IMR-90 (cell line): ENCODE measurements around the gene MORF4L1. TPM values are rescaled to one million over a fixed set of nuclear protein-coding genes. Genes with fewer than 3 reads are reported as not detected.

Experiments
- ATAC-seq: fragments of 200-7000 bp; cut with Tn5 transposase; 2 replicates; pipeline ENCODE4 v1.9.1; 2020; ENCODE audit warnings: low read depth, mild to moderate bottlenecking, moderate library complexity
- BruUV-seq: library from RNA; stranded (reverse); fragments of 400-500 nt; replicated peaks from 2 replicates; lab custom pipeline; 2021; lab: Mats Ljungman, UMichigan
- CTCF ChIA-PET: fragments of 300-600 bp; formaldehyde crosslinking; extraction: SDS; loops from one replicate; lab custom pipeline; 2021; ENCODE audit warnings: antibody characterized with exemption; lab: Yijun Ruan, JAX
- POLR2A ChIA-PET: fragments of 300-600 bp; sonication (Branson Sonifier 250); formaldehyde crosslinking; loops from one replicate; lab custom pipeline; 2022; ENCODE audit warnings: antibody characterized with exemption; ENCODE audit not compliant: unreplicated experiment; lab: Charles Lee
- DNase-seq: peaks from one replicate; pipeline ENCODE4 v3.0.0; 2013
- H2AFZ ChIP-seq: replicated peaks from 2 replicates; pipeline ENCODE3; 2013; ENCODE audit warnings: low read length, mild to moderate bottlenecking; ENCODE audit not compliant: poor library complexity
- H2AK5ac ChIP-seq: 2 replicates; pipeline ENCODE4 v1.6.1; 2013; ENCODE audit warnings: low read depth, low read length, inconsistent platforms
- H2AK9ac ChIP-seq: replicated peaks from 2 replicates; pipeline ENCODE3; 2013; ENCODE audit warnings: mild to moderate bottlenecking, low read depth, low read length, moderate library complexity; ENCODE audit not compliant: poor library complexity
- H2BK120ac ChIP-seq: 2 replicates; pipeline ENCODE4 v1.6.1; 2013; ENCODE audit warnings: low read depth, low read length, inconsistent platforms
- H2BK15ac ChIP-seq: 3 replicates; pipeline ENCODE4 v1.6.1; 2013; ENCODE audit warnings: low read depth, low read length, inconsistent platforms
- H2BK20ac ChIP-seq: 2 replicates; pipeline ENCODE4 v1.6.1; 2013; ENCODE audit warnings: low read depth, mild to moderate bottlenecking, inconsistent platforms, low read length, moderate library complexity
- H2BK5ac ChIP-seq: 2 replicates; pipeline ENCODE4 v1.6.1; 2013; ENCODE audit warnings: mild to moderate bottlenecking, low read depth, low read length, inconsistent platforms; ENCODE audit not compliant: poor library complexity, severe bottlenecking
- H3K14ac ChIP-seq: replicated peaks from 2 replicates; pipeline ENCODE4 v1.6.1; 2013; ENCODE audit warnings: low read depth, low read length, inconsistent platforms
- H3K18ac ChIP-seq: 2 replicates; pipeline ENCODE4 v1.6.1; 2013; ENCODE audit warnings: low read depth, low read length, control low read depth
- H3K23ac ChIP-seq: 2 replicates; pipeline ENCODE4 v1.6.1; 2013; ENCODE audit warnings: low read depth, low read length, inconsistent platforms
- H3K27ac ChIP-seq: 2 replicates; pipeline ENCODE4 v1.5.1; 2013; ENCODE audit warnings: mild to moderate bottlenecking, control low read depth, low read length; ENCODE audit not compliant: insufficient read depth
- H3K27me3 ChIP-seq: 2 replicates; pipeline ENCODE4 v1.6.1; 2013; ENCODE audit warnings: low read length; ENCODE audit not compliant: control insufficient read depth, insufficient read depth
- H3K36me3 ChIP-seq: 2 replicates; pipeline ENCODE4 v1.6.1; 2013; ENCODE audit warnings: low read length, mixed read lengths; ENCODE audit not compliant: control insufficient read depth, insufficient read depth
- H3K4ac ChIP-seq: 2 replicates; pipeline ENCODE4 v1.6.1; 2013; ENCODE audit warnings: low read depth, low read length, inconsistent platforms
- H3K4me1 ChIP-seq: 2 replicates; pipeline ENCODE4 v1.6.1; 2013; ENCODE audit warnings: low read length, mixed read lengths; ENCODE audit not compliant: control insufficient read depth, insufficient read depth
- H3K4me2 ChIP-seq: 2 replicates; pipeline ENCODE4 v1.6.1; 2013; ENCODE audit warnings: low read depth, mild to moderate bottlenecking, control low read depth, low read length, moderate library complexity
- H3K4me3 ChIP-seq: 2 replicates; pipeline ENCODE4 v1.5.1; 2013; ENCODE audit warnings: low read depth, mild to moderate bottlenecking, control low read depth, low read length, moderate library complexity; ENCODE audit not compliant: insufficient read depth
- H3K56ac ChIP-seq: 2 replicates; pipeline ENCODE4 v1.6.1; 2013; ENCODE audit warnings: low read length, inconsistent platforms; ENCODE audit not compliant: insufficient read depth; ENCODE audit errors: extremely low read depth
- H3K79me1 ChIP-seq, 2 experiments: 2 replicates each; pipeline ENCODE4 v1.6.1; 2013; ENCODE audit warnings: low read length in 2 of 2, inconsistent platforms in 1 of 2, low read depth in 1 of 2
- H3K9ac ChIP-seq: 2 replicates; pipeline ENCODE4 v1.6.1; 2013; ENCODE audit warnings: low read depth, low read length, control low read depth
- H3K9me1 ChIP-seq: 2 replicates; pipeline ENCODE4 v1.6.1; 2013; ENCODE audit warnings: low read length, inconsistent platforms; ENCODE audit not compliant: insufficient read depth
- H3K9me3 ChIP-seq: 2 replicates; pipeline ENCODE4 v1.6.1; 2013; ENCODE audit warnings: low read length; ENCODE audit not compliant: control insufficient read depth, insufficient read depth
- H4K20me1 ChIP-seq: 2 replicates; pipeline ENCODE4 v1.6.1; 2013; ENCODE audit warnings: low read length, inconsistent platforms; ENCODE audit not compliant: insufficient read depth
- H4K5ac ChIP-seq: 2 replicates; pipeline ENCODE4 v1.6.1; 2013; ENCODE audit warnings: mild to moderate bottlenecking, low read depth, low read length, control low read depth
- H4K8ac ChIP-seq, 2 experiments: 2 replicates each; pipeline ENCODE4 v1.6.1; 2013; ENCODE audit warnings: low read depth in 2 of 2, low read length in 2 of 2, control low read depth in 1 of 2, inconsistent platforms in 1 of 2
- H4K91ac ChIP-seq: 2 replicates; pipeline ENCODE4 v1.6.1; 2013; ENCODE audit warnings: low read depth, low read length, inconsistent platforms; ENCODE audit not compliant: insufficient read depth
- BHLHE40 ChIP-seq: fragments of 150-350 bp; IDR thresholded peaks from 2 replicates; pipeline ENCODE4 v1.6.1; 2016; ENCODE audit warnings: mild to moderate bottlenecking, low read depth, low read length
- CHD1 ChIP-seq: IDR thresholded peaks from 2 replicates; pipeline ENCODE4 v1.6.1; 2012; ENCODE audit warnings: low read depth, low read length, improper control_type of control experiment
- FOS ChIP-seq: fragments of 150-350 bp; IDR thresholded peaks from 2 replicates; pipeline ENCODE4 v1.6.1; 2016; ENCODE audit warnings: low read depth, low read length
- MAFK ChIP-seq: IDR thresholded peaks from 2 replicates; pipeline ENCODE4 v1.6.1; 2012; ENCODE audit warnings: low read depth, low read length, improper control_type of control experiment
- MXI1 ChIP-seq: IDR thresholded peaks from 2 replicates; pipeline ENCODE4 v1.6.1; 2012; ENCODE audit warnings: low read depth, mild to moderate bottlenecking, low read length, moderate library complexity, borderline replicate concordance
- RAD21 ChIP-seq: IDR thresholded peaks from 2 replicates; pipeline ENCODE4 v1.6.1; 2012; ENCODE audit warnings: low read length, improper control_type of control experiment
- RCOR1 ChIP-seq: IDR thresholded peaks from 2 replicates; pipeline ENCODE4 v1.6.1; 2012; ENCODE audit warnings: mild to moderate bottlenecking, low read length, improper control_type of control experiment; ENCODE audit not compliant: insufficient replicate concordance
- RFX5 ChIP-seq: IDR thresholded peaks from 2 replicates; pipeline ENCODE4 v1.8.0; 2012; ENCODE audit warnings: low read depth, mild to moderate bottlenecking, low read length, moderate library complexity
- SMC3 ChIP-seq: fragments of 150-350 bp; IDR thresholded peaks from 2 replicates; pipeline ENCODE4 v1.6.1; 2016; ENCODE audit warnings: low read depth, mild to moderate bottlenecking, antibody characterized with exemption, low read length, moderate library complexity
- WGBS, 2 experiments: methylation state at CpG; one replicate each; pipeline versions ENCODE4 v1.1.5 to v1.1.7; 2013; ENCODE audit warnings: missing lambda C conversion rate in 2 of 2; ENCODE audit not compliant: insufficient read length in 1 of 2; ENCODE audit errors: extremely low coverage in 2 of 2; 5-methylcytosine and 5-hydroxymethylcytosine counted together
- dilution Hi-C: fragments of 300-500 bp; cut with HindIII; formaldehyde crosslinking; loops from one replicate; pipeline ENCODE4 v1.14.3; 2018; ENCODE audit warnings: low sequenced_read_pairs; ENCODE audit not compliant: unreplicated experiment
- in situ Hi-C: fragments of 300-500 bp; cut with MboI; formaldehyde crosslinking; loops from 3 replicates; pipeline ENCODE4 v1.14.3; 2019; ENCODE audit warnings: low sequenced_read_pairs, inconsistent platforms, mixed read lengths
- intact Hi-C: fragments of 100-400 bp; cut with micrococcal nuclease; formaldehyde crosslinking; loops from 2 replicates; pipeline ENCODE4 v1.10.0; 2022
- polyA plus RNA-seq, 3 experiments: library from polyadenylated mRNA; depleted of rRNA; stranded (reverse); fragments of >200 nt; gene quantifications; 2 replicates each; pipeline ENCODE4 v1.2.3, GENCODE V29; 2012; ENCODE audit warnings: low replicate concordance in 1 of 3
- total RNA-seq: library from RNA; depleted of rRNA; stranded (reverse); fragments of >200 nt; gene quantifications from 2 replicates; pipeline ENCODE4 v1.2.3, GENCODE V29; 2012
- TF ChIP-seq, protein P1 (sequence below): fragments of 150-350 bp; IDR thresholded peaks from 2 replicates; pipeline ENCODE4 v1.6.1; 2016; ENCODE audit warnings: low read depth, mild to moderate bottlenecking, low read length, moderate library complexity, borderline replicate concordance
- TF ChIP-seq, protein P2 (sequence below): conservative IDR thresholded peaks from 2 replicates; pipeline ENCODE4 v1.5.1; 2012; ENCODE audit warnings: mild to moderate bottlenecking, low read depth, low read length, improper control_type of control experiment
- TF ChIP-seq, protein P3 (sequence below): fragments of 150-350 bp; IDR thresholded peaks from 2 replicates; pipeline ENCODE4 v1.6.1; 2017; ENCODE audit warnings: mild to moderate bottlenecking, antibody characterized with exemption, low read length, low read depth

MORF4L1 gene
- total and polyA plus RNA-seq, 2 of the 4 experiments (the other 2 are of a cell fraction): 217 to 392 TPM

DNA sequence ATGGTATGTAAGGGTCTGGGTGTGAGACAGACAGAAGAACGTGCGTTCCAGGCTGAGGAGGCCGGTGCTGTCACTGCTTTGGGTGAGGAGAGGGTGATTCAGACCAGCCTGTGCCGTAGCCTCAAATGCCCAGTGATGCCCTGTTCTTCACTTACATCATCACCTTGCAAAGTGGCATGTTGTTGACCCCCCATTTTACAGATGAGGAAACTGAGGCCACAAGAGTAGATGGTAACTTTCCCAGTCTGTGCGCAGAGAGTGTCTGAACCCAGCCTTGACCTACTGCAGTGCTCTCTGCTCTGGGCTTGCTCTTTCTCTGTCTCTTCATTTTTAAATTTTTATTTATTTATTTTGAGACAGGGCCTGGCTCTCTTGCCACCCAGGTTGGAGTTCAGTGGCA lies 73.8 kb downstream of the MORF4L1 start:
- Histone ChIP-seq H4K20me1 (no peaks in the 10 kb centered on the region), H3K9me3 (no peaks in the 10 kb centered on the region), H3K18ac (no peak overlapping the region), H3K56ac (no peak overlapping the region), H3K4me1 (peaks cover 2% of the 10 kb centered on the region; the same call in 1 of the 2 replicates), H3K9me1 (peaks cover 5% of the 10 kb centered on the region; the same call in 1 of the 2 replicates), H4K91ac (no peak overlapping the region), H3K27me3 (peaks cover 39% of the 10 kb centered on the region), H2BK20ac (no peak overlapping the region), H3K27ac (no peak overlapping the region), H3K14ac (no peak overlapping the region), H3K36me3 (no peaks in the 10 kb centered on the region), H2AK5ac (no peak overlapping the region), H3K4ac (no peak overlapping the region), H2BK5ac (no peak overlapping the region), H2BK15ac (no peak overlapping the region), H3K4me3 (no peak overlapping the region), H2AK9ac (no peak overlapping the region), H2BK120ac (no peak overlapping the region), H4K8ac (no peak overlapping the region), H3K23ac (no peak overlapping the region), H3K9ac (no peak overlapping the region), H4K5ac (no peak overlapping the region), H3K79me1 (no peaks in the 10 kb centered on the region), H3K4me2 (no peak overlapping the region), H2AFZ (no peak overlapping the region)
- in situ Hi-C loops: no loop called here
- DNase-seq: no peak
- POLR2A ChIA-PET: interaction anchor here (0.7 kb wide), 1 partner anchor 522 kb away, joined by 5 read pairs; no protein-coding TSS in a partner anchor
- dilution Hi-C loops: no loop called here
- WGBS, 2 experiments: no CpG with 5 or more reads among the region's 5 CpGs
- no peak for TF ChIP-seq MAFK
- TF ChIP-seq, protein P1, sequence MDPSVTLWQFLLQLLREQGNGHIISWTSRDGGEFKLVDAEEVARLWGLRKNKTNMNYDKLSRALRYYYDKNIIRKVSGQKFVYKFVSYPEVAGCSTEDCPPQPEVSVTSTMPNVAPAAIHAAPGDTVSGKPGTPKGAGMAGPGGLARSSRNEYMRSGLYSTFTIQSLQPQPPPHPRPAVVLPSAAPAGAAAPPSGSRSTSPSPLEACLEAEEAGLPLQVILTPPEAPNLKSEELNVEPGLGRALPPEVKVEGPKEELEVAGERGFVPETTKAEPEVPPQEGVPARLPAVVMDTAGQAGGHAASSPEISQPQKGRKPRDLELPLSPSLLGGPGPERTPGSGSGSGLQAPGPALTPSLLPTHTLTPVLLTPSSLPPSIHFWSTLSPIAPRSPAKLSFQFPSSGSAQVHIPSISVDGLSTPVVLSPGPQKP: no peak
- no peak for TF ChIP-seq CHD1
- TF ChIP-seq, protein P2, sequence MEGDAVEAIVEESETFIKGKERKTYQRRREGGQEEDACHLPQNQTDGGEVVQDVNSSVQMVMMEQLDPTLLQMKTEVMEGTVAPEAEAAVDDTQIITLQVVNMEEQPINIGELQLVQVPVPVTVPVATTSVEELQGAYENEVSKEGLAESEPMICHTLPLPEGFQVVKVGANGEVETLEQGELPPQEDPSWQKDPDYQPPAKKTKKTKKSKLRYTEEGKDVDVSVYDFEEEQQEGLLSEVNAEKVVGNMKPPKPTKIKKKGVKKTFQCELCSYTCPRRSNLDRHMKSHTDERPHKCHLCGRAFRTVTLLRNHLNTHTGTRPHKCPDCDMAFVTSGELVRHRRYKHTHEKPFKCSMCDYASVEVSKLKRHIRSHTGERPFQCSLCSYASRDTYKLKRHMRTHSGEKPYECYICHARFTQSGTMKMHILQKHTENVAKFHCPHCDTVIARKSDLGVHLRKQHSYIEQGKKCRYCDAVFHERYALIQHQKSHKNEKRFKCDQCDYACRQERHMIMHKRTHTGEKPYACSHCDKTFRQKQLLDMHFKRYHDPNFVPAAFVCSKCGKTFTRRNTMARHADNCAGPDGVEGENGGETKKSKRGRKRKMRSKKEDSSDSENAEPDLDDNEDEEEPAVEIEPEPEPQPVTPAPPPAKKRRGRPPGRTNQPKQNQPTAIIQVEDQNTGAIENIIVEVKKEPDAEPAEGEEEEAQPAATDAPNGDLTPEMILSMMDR: no peak
- no peak for TF ChIP-seq MXI1
- no peak for TF ChIP-seq RFX5
- TF ChIP-seq RAD21: no peak
- TF ChIP-seq, protein P3, sequence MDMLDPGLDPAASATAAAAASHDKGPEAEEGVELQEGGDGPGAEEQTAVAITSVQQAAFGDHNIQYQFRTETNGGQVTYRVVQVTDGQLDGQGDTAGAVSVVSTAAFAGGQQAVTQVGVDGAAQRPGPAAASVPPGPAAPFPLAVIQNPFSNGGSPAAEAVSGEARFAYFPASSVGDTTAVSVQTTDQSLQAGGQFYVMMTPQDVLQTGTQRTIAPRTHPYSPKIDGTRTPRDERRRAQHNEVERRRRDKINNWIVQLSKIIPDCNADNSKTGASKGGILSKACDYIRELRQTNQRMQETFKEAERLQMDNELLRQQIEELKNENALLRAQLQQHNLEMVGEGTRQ: no peak
- TF ChIP-seq BHLHE40: no peak
- TF ChIP-seq SMC3: no peak
- no peak for TF ChIP-seq FOS
- no peak for TF ChIP-seq RCOR1
- CTCF ChIA-PET: no interaction called here
- ATAC-seq: no peak
- no TSS peak for BruUV-seq
- intact Hi-C loops: no loop called here
